ENCODE measurements around the gene EIF4B. TPM values are rescaled to one million over a fixed set of nuclear protein-coding genes. Genes with fewer than 3 reads are reported as not detected.
A peak's percentile ranks its signal among the peaks of the same experiment; 100 is the strongest.

EIF4B gene
- total RNA-seq, 2 experiments from 2014 or later = 698 to 781 TPM

GRCh38 chr12:53046655-53047220 is 40.5 kb downstream of the EIF4B start:
- DNase-seq (peak; percentile 69), ATAC-seq (peak; percentile 45)
- H3K4me1 Mint-ChIP-seq = peaks cover 30% of the 10 kb centered on the region
- POLR2A ChIA-PET = interaction anchor here (1.2 kb wide), 1 partner anchor 41 kb away, joined by 3 read pairs; the partner anchor contains the start of gene EIF4B
- peak overlapping the region; percentile 86 for H3K4me3 Mint-ChIP-seq
- no peaks in the 10 kb centered on the region for H3K27me3 Mint-ChIP-seq
- intact Hi-C loops (cut with DNase I, micrococcal nuclease) = loop anchor here in 1 of 2 experiments (1.0 kb wide), 3 partner anchors 33 to 53 kb away; partner anchors contain the start of genes EIF4B and SPRYD3
- no peaks in the 10 kb centered on the region for H3K9me3 Mint-ChIP-seq (ENCODE audit: low read depth)
- CTCF ChIA-PET = interaction anchor here (0.9 to 2.5 kb wide), 11 partner anchors 8 to 298 kb away, joined by 3 to 11 read pairs (median 7); partner anchors contain the start of gene SOAT2
- H3K36me3 Mint-ChIP-seq (ENCODE audit: low read depth) = no peaks in the 10 kb centered on the region
- peak overlapping the region; percentile 86 for H3K27ac Mint-ChIP-seq

GRCh38 chr12:53047221-53048032 is 41.2 kb downstream of the EIF4B start:
- H3K27ac Mint-ChIP-seq = peak overlapping the region; percentile 37
- no peaks in the 10 kb centered on the region for H3K9me3 Mint-ChIP-seq (ENCODE audit: low read depth)
- ChIA-PET POLR2A (interaction anchor here (1.2 kb wide), 1 partner anchor 41 kb away, joined by 3 read pairs; the partner anchor contains the start of gene EIF4B), CTCF (interaction anchor here (0.6 to 2.4 kb wide), 13 partner anchors 9 to 298 kb away, joined by 3 to 11 read pairs (median 5); partner anchors contain the start of gene SOAT2)
- ATAC-seq = peak; percentile 73
- H3K36me3 Mint-ChIP-seq (ENCODE audit: low read depth) = no peaks in the 10 kb centered on the region
- DNase-seq = peak; percentile 80
- intact Hi-C loops (cut with DNase I, micrococcal nuclease) = loop anchor here in 1 of 2 experiments (1.0 kb wide), 3 partner anchors 32 to 52 kb away; partner anchors contain the start of genes EIF4B and SPRYD3
- no peaks in the 10 kb centered on the region for H3K27me3 Mint-ChIP-seq
- peaks cover 30% of the 10 kb centered on the region for H3K4me1 Mint-ChIP-seq
- peak overlapping the region; percentile 86 for H3K4me3 Mint-ChIP-seq

GRCh38 chr12:53048033-53048779 is 42.0 kb downstream of the EIF4B start:
- Mint-ChIP-seq H3K27me3 (no peaks in the 10 kb centered on the region), H3K27ac (peak overlapping the region; percentile 25), H3K4me3 (peak overlapping the region; percentile 32), H3K36me3 (ENCODE audit: low read depth) (no peaks in the 10 kb centered on the region), H3K4me1 (peaks cover 30% of the 10 kb centered on the region), H3K9me3 (ENCODE audit: low read depth) (no peaks in the 10 kb centered on the region)
- CTCF ChIA-PET = interaction anchor here (0.6 to 2.4 kb wide), 15 partner anchors 10 to 297 kb away, joined by 3 to 11 read pairs (median 4); partner anchors contain the start of gene SOAT2
- POLR2A ChIA-PET = interaction anchor here (1.2 kb wide), 1 partner anchor 42 kb away, joined by 3 read pairs; the partner anchor contains the start of gene EIF4B
- ATAC-seq = no peak
- DNase-seq = peak; percentile 16
- intact Hi-C loops (cut with DNase I, micrococcal nuclease) = no loop called here

- H3K36me3 Mint-ChIP-seq (ENCODE audit: low read depth) = no peaks in the 10 kb centered on the region
- intact Hi-C loops (cut with DNase I, micrococcal nuclease) = no loop called here
- DNase-seq (peak; percentile 10), ATAC-seq (no peak)
- H3K27ac Mint-ChIP-seq = no peak overlapping the region
- H3K27me3 Mint-ChIP-seq = no peaks in the 10 kb centered on the region
- POLR2A ChIA-PET = no interaction called here
- CTCF ChIA-PET = interaction anchor here (0.7 to 2.4 kb wide), 8 partner anchors 9 to 296 kb away, joined by 3 to 11 read pairs (median 6); partner anchors contain the start of gene SOAT2
- H3K4me1 Mint-ChIP-seq = peaks cover 35% of the 10 kb centered on the region
- H3K9me3 Mint-ChIP-seq (ENCODE audit: low read depth) = no peaks in the 10 kb centered on the region
- no peak overlapping the region for H3K4me3 Mint-ChIP-seq
Measured at GRCh38 chr12:53048780-53049401, 42.6 kb downstream of the EIF4B start.

- peak within 1 kb of the TSS; percentile 19 for H3K27ac Mint-ChIP-seq
- no peaks in the 10 kb centered on the region for H3K27me3 Mint-ChIP-seq
- intact Hi-C loops (cut with DNase I, micrococcal nuclease) = no loop called here
- no peak for DNase-seq
- H3K4me3 Mint-ChIP-seq = no peak within 1 kb of the TSS
- H3K9me3 Mint-ChIP-seq (ENCODE audit: low read depth) = no peaks in the 10 kb centered on the region
- H3K4me1 Mint-ChIP-seq = peaks cover 39% of the 10 kb centered on the region
- ATAC-seq = no peak
- POLR2A ChIA-PET = no interaction called here
- H3K36me3 Mint-ChIP-seq (ENCODE audit: low read depth) = no peaks in the 10 kb centered on the region
- CTCF ChIA-PET = interaction anchor here (0.6 to 1.5 kb wide), 2 partner anchors 12 to 16 kb away, joined by 3 to 4 read pairs; no protein-coding TSS in a partner anchor
Measured at GRCh38 chr12:53049571-53050318, 43.5 kb downstream of the EIF4B start, which contains the start of gene TNS2. Gene TNS2 (plus strand): TSS chr12:53050065. CDS start chr12:53050186, 121 bp downstream.

GRCh38 chr12:53050426-53051057 is 44.3 kb downstream of the EIF4B start:
- CTCF ChIA-PET = interaction anchor here (0.6 to 1.4 kb wide), 4 partner anchors 8 to 49 kb away, joined by 3 to 4 read pairs (median 4); no protein-coding TSS in a partner anchor
- POLR2A ChIA-PET = no interaction called here
- H3K27me3 Mint-ChIP-seq = no peaks in the 10 kb centered on the region
- no peak for ATAC-seq
- DNase-seq = no peak
- no peak overlapping the region for H3K4me3 Mint-ChIP-seq
- no peaks in the 10 kb centered on the region for H3K36me3 Mint-ChIP-seq (ENCODE audit: low read depth)
- no peaks in the 10 kb centered on the region for H3K9me3 Mint-ChIP-seq (ENCODE audit: low read depth)
- H3K27ac Mint-ChIP-seq = no peak overlapping the region
- H3K4me1 Mint-ChIP-seq = peaks cover 39% of the 10 kb centered on the region
- intact Hi-C loops (cut with DNase I, micrococcal nuclease) = no loop called here

GRCh38 chr12:53051058-53051880 is 45.0 kb downstream of the EIF4B start:
- intact Hi-C loops (cut with DNase I, micrococcal nuclease) = no loop called here
- Mint-ChIP-seq H3K36me3 (ENCODE audit: low read depth) (no peaks in the 10 kb centered on the region), H3K9me3 (ENCODE audit: low read depth) (no peaks in the 10 kb centered on the region), H3K27ac (no peak overlapping the region), H3K27me3 (no peaks in the 10 kb centered on the region), H3K4me3 (no peak overlapping the region), H3K4me1 (peaks cover 33% of the 10 kb centered on the region)
- peak; percentile 18 for DNase-seq
- ATAC-seq = no peak
- ChIA-PET POLR2A (no interaction called here), CTCF (interaction anchor here (0.7 to 1.4 kb wide), 5 partner anchors 8 to 1431 kb away, joined by 3 to 4 read pairs (median 4); no protein-coding TSS in a partner anchor)

- intact Hi-C loops (cut with DNase I, micrococcal nuclease) = no loop called here
- Mint-ChIP-seq H3K4me3 (no peak overlapping the region), H3K9me3 (ENCODE audit: low read depth) (no peaks in the 10 kb centered on the region), H3K27me3 (no peaks in the 10 kb centered on the region), H3K36me3 (ENCODE audit: low read depth) (no peaks in the 10 kb centered on the region), H3K4me1 (peaks cover 29% of the 10 kb centered on the region), H3K27ac (no peak overlapping the region)
- POLR2A ChIA-PET = no interaction called here
- CTCF ChIA-PET = interaction anchor here (1.0 to 1.4 kb wide), 3 partner anchors 9 to 15 kb away, joined by 3 to 4 read pairs (median 4); no protein-coding TSS in a partner anchor
- ATAC-seq (no peak), DNase-seq (peak; percentile 10)
Measured at GRCh38 chr12:53051881-53052412, 45.7 kb downstream of the EIF4B start.

Measured in activated CD4-positive, alpha-beta T cell treated with anti-CD3 and anti-CD28 coated beads for 36 hours (primary cell).